Tibial nerve (tissue), 4 donors: ENCODE measurements around the gene SBK1. TPM values are rescaled to one million over a fixed set of nuclear protein-coding genes. Genes with fewer than 3 reads are reported as not detected.

Source experiments
- DNase-seq, 2 donors: peaks; one replicate each; pipeline ENCODE4 v3.0.0-alpha.2; 2019; ENCODE audit warnings: low spot score in 2 of 2
- H3K27ac ChIP-seq, 4 donors: fragments of 200-600 bp; sonication (generic) in 3 of 4; one replicate each; pipeline ENCODE4 v1.5.1; 2017 to 2019; ENCODE audit warnings: mild to moderate bottlenecking in 1 of 4
- H3K27me3 ChIP-seq, 2 donors: fragments of 200-600 bp; sonication (generic) in 1 of 2; one replicate each; pipeline versions ENCODE4 v1.5.1 to v1.6.0; 2017 to 2019
- H3K36me3 ChIP-seq, 3 donors: fragments of 200-600 bp; sonication (generic); one replicate each; pipeline ENCODE4 v1.5.1; 2018 to 2019
- H3K4me1 ChIP-seq, 4 donors: fragments of 200-600 bp; sonication (generic) in 3 of 4; one replicate each; pipeline ENCODE4 v1.5.1; 2017 to 2019
- H3K4me3 ChIP-seq, 4 donors: fragments of 200-600 bp; sonication (generic) in 3 of 4; one replicate each; pipeline ENCODE4 v1.5.1; 2017 to 2019; ENCODE audit warnings: mild to moderate bottlenecking in 1 of 4, moderate library complexity in 1 of 4
- H3K9me3 ChIP-seq, 4 donors: fragments of 200-600 bp; sonication (generic) in 3 of 4; one replicate each; pipeline ENCODE4 v1.5.1; 2017 to 2019
- EP300 ChIP-seq, 2 donors: sonication (generic); formaldehyde crosslinking; IDR thresholded peaks; one replicate each; pipeline ENCODE4 v1.6.1; 2017; ENCODE audit warnings: antibody characterized with exemption in 2 of 2, mild to moderate bottlenecking in 1 of 2
- POLR2A ChIP-seq, 2 donors: fragments of 450-650 bp; IDR thresholded peaks; one replicate each; pipeline ENCODE4 v1.6.1; 2017; ENCODE audit warnings: antibody characterized with exemption in 2 of 2, mild to moderate bottlenecking in 2 of 2, moderate library complexity in 2 of 2
- WGBS, 2 donors: methylation state at CpG; one replicate each; pipeline ENCODE4 v1.1.5; 2018; 5-methylcytosine and 5-hydroxymethylcytosine counted together
- total RNA-seq, 4 donors: library from RNA; depleted of rRNA; stranded (reverse); fragments of >200 nt; gene quantifications; one replicate each; pipeline ENCODE4 v1.1.0, GENCODE V29; 2016
- TF ChIP-seq, protein P1 (sequence below), 5 experiments: fragments of 200-600 bp in 3 of 5; fragments of 450-650 bp in 2 of 5; sonication (generic) in 3 of 5; IDR thresholded peaks; one replicate each; pipeline ENCODE4 v1.5.1; 2016 to 2019; ENCODE audit warnings: antibody characterized with exemption in 5 of 5, mild to moderate bottlenecking in 3 of 5, moderate library complexity in 2 of 5

SBK1 gene
- total RNA-seq, 4 donors from 2014 or later: 0.22 to 0.30 TPM; not detected in 2

DNA sequence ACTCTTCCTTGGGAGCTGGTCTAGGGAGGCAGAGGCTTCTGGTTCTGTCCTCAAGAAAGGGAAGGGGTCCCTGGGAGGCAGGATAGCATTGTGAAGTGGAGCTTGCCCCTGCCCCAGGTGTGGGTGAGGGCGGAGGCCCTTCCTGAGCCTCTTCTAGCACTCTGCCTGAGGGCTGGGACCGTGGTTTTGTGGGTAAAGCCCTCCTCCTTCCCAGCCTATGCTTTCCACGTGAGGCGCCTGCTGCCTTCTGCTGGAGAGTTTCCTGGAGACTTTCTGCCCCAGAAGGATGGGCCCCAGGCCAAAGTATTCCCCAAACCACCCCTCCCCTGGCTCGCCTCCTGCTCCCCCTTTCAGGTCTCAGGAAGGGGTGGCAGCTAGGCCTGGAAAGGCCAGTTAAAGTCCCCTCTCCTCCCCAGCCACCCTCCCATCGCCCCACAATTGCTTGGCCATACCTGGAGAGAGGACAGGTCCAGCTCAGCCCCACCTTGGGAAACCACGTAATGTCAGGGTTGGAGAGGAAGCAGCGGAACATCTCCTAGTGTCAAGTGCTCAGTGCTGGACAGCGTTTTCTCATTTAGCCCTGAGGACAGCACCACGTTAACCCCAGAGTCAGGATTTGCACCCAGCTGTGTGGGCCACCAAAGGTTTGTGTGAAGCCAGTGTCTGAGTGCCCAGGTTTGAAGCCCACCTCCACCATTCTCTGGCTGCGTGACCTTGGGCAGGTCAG, 5.6 kb downstream of the SBK1 start:
- peaks cover 0 to 9% (median 6%) of the 10 kb centered on the region in 4 donors for H3K4me1 ChIP-seq
- 56 to 66% methylated on average over 11 of the region's 11 CpGs for WGBS, 2 donors
- no peaks in the 10 kb centered on the region for H3K9me3 ChIP-seq
- TF ChIP-seq EP300 (IDR thresholded peaks at IDR 0.05) (no peak), POLR2A (IDR thresholded peaks at IDR 0.05) (no peak)
- TF ChIP-seq, protein P1, sequence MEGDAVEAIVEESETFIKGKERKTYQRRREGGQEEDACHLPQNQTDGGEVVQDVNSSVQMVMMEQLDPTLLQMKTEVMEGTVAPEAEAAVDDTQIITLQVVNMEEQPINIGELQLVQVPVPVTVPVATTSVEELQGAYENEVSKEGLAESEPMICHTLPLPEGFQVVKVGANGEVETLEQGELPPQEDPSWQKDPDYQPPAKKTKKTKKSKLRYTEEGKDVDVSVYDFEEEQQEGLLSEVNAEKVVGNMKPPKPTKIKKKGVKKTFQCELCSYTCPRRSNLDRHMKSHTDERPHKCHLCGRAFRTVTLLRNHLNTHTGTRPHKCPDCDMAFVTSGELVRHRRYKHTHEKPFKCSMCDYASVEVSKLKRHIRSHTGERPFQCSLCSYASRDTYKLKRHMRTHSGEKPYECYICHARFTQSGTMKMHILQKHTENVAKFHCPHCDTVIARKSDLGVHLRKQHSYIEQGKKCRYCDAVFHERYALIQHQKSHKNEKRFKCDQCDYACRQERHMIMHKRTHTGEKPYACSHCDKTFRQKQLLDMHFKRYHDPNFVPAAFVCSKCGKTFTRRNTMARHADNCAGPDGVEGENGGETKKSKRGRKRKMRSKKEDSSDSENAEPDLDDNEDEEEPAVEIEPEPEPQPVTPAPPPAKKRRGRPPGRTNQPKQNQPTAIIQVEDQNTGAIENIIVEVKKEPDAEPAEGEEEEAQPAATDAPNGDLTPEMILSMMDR (IDR thresholded peaks at IDR 0.05): no peak
- H3K27me3 ChIP-seq: peaks cover 0 to 7% of the 10 kb centered on the region in 2 donors
- no peak for DNase-seq
- H3K4me3 ChIP-seq: no peak overlapping the region
- H3K36me3 ChIP-seq: no peaks in the 10 kb centered on the region
- no peak overlapping the region for H3K27ac ChIP-seq

DNA sequence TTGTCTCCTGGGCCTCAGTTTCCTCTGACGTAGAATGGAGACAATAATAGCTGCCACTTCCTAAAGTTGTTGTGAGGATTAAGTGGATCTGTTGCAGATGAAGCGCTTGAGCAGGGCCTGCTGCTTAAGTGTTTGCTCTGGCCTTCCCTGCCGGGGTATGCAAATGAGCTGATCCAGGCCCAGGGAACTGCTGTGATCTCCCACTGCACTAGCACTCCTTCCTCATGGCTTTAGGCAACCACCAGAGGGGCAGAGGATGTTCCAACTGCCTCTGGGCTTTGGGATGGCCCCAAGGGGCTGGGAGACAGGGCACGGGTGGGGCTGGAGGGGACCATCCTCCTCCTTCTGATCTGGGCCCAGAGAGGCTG, 6.2 kb downstream of the SBK1 start:
- TF ChIP-seq, protein P1 (IDR thresholded peaks at IDR 0.05): no peak
- TF ChIP-seq POLR2A (IDR thresholded peaks at IDR 0.05) (no peak), EP300 (IDR thresholded peaks at IDR 0.05) (no peak)
- Histone ChIP-seq H3K4me1 (peaks cover 0 to 3% (median under 1%) of the 10 kb centered on the region in 4 donors), H3K36me3 (no peaks in the 10 kb centered on the region), H3K27me3 (peaks cover 0 to 1% of the 10 kb centered on the region in 2 donors), H3K9me3 (no peaks in the 10 kb centered on the region), H3K27ac (no peak overlapping the region), H3K4me3 (no peak overlapping the region)
- WGBS, 2 donors: 65 to 84% methylated on average over 4 of the region's 4 CpGs
- no peak for DNase-seq

DNA sequence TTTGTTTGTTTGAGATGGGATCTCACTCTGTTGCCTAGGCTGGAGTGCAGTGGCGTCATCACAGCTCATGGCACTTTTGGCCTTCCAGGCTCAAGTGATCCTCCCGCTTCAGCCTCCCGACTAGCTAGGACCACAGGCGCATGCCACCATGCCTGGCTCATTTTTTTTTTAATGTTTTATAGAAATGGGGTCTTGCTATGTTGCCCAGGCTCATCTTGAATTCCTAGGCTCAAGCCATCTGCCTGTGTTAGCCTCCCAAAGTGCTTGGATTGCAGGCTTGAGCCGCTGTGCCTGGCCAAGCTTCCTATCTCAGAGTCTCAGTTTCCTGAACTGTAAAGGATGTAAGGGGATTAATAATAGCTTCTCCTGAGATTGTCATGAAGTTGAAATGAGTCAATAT, 8.0 kb downstream of the SBK1 start:
- WGBS, 2 donors: 92 to 95% methylated on average over 5 of the region's 5 CpGs
- H3K9me3 ChIP-seq: no peaks in the 10 kb centered on the region

DNA sequence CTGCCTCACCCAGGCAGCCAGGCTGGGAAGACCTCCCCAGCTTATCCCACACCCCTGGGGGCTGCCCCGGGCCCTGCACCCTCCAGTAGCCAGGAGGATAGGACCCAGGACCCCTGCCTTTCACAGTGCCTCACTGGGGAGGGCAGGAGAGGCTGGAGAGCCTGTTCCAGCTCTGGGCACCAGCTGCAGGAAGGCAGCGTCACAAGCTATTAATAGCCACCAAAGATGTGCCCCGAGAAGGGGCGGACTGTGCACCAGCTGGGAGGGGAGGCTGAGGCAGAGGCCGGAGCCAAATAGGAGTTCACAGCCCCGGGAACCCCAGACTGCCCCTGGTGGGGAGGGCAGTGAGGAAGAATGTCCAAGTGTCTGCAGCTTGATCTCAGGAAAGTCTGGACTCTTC, 8.8 kb downstream of the SBK1 start:
- Histone ChIP-seq H3K4me1 (no peaks in the 10 kb centered on the region), H3K9me3 (no peaks in the 10 kb centered on the region), H3K27ac (no peak overlapping the region), H3K4me3 (no peak overlapping the region), H3K27me3 (no peaks in the 10 kb centered on the region), H3K36me3 (no peaks in the 10 kb centered on the region)
- no peak for DNase-seq
- 69 to 70% methylated on average over 4 to 6 of the region's 6 CpGs for WGBS, 2 donors
- TF ChIP-seq, protein P1 (IDR thresholded peaks at IDR 0.05): no peak
- TF ChIP-seq POLR2A (IDR thresholded peaks at IDR 0.05) (no peak), EP300 (IDR thresholded peaks at IDR 0.05) (no peak)

More for the DNA sequence above, 8.0 kb downstream of the SBK1 start:
- DNase-seq: no peak
- Histone ChIP-seq H3K4me1 (no peaks in the 10 kb centered on the region), H3K27me3 (no peaks in the 10 kb centered on the region), H3K27ac (no peak overlapping the region), H3K4me3 (no peak overlapping the region), H3K36me3 (no peaks in the 10 kb centered on the region)
- TF ChIP-seq, protein P1 (IDR thresholded peaks at IDR 0.05): no peak
- TF ChIP-seq EP300 (IDR thresholded peaks at IDR 0.05) (no peak), POLR2A (IDR thresholded peaks at IDR 0.05) (no peak)

DNA sequence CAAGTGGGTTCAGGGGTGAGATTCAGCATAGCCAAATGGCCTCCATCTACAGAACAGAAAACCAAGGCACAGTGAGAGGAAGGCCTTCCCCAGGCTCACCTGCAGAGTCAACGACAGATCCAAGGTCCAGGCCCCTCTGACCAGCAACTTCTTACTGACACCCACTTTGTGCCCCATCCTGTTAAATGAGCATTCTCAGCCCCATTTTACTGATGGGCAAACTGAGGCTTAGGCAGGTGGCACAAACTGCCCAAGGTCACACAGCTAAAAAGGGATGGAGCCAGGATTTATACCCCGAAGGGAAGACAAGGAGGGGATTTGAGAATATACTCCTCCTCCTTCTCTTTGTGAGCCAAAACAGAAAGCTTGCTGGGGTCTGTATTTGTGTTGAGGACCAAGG, 9.3 kb downstream of the SBK1 start:
- Histone ChIP-seq H3K27ac (no peak overlapping the region), H3K36me3 (no peaks in the 10 kb centered on the region), H3K4me3 (no peak overlapping the region), H3K9me3 (no peaks in the 10 kb centered on the region), H3K27me3 (no peaks in the 10 kb centered on the region), H3K4me1 (no peaks in the 10 kb centered on the region)
- TF ChIP-seq EP300 (IDR thresholded peaks at IDR 0.05): no peak
- no peak for TF ChIP-seq POLR2A (IDR thresholded peaks at IDR 0.05)
- TF ChIP-seq, protein P1 (IDR thresholded peaks at IDR 0.05): no peak
- DNase-seq: no peak
- 81 to 82% methylated on average over 2 of the region's 2 CpGs for WGBS, 2 donors
